Measurements from ENCODE around the gene EXD3. TPM values are rescaled to one million over a fixed set of nuclear protein-coding genes. Genes with fewer than 3 reads are reported as not detected.

Gene EXD3
- total and polyA plus RNA-seq, 9 of the 15 experiments (the other 6 are each of a cell fraction or from before 2014, with no cell fraction given): 0.29 to 12.5 (median 3.9) TPM

GRCh38 chr9:137280474-137281344 is 142.3 kb downstream of the EXD3 start:
- peaks cover 16 to 62% of the 10 kb centered on the region in 2 experiments for H3K4me1 ChIP-seq (replicated peaks in 1 of 2; ENCODE audit: control insufficient read depth in 2 of 2, insufficient read depth in 2 of 2, low read length in 2 of 2)
- BruUV-seq (replicated peaks): no TSS peak

More at GRCh38 chr9:137280474-137281344, 142.3 kb downstream of the EXD3 start:
- ATAC-seq: no peak
- no peaks in the 10 kb centered on the region for H4K20me1 ChIP-seq (replicated peaks; ENCODE audit: control insufficient read depth, insufficient read depth, low read length)
- in situ Hi-C loops (cut with MboI) (no loop called here), intact Hi-C loops (cut with micrococcal nuclease) (no loop called here)
- H3K4me3 ChIP-seq: no peak overlapping the region
- no peak for FAIRE-seq
- peaks cover 44% of the 10 kb centered on the region; the same call in 1 of the 3 replicates for H3K36me3 ChIP-seq (ENCODE audit: control insufficient read depth, insufficient read depth, low read length)
- H3K4me2 ChIP-seq (ENCODE audit: insufficient read depth, low read length): no peak overlapping the region
- TF ChIP-seq EZH2 (IDR thresholded peaks at IDR 0.05; ENCODE audit: borderline replicate concordance, low read depth, low read length) (no peak), ATF2 (CRISPR knock-in tag; IDR thresholded peaks at IDR 0.05) (no peak), E2F3 (CRISPR knock-in tag; IDR thresholded peaks at IDR 0.05) (no peak), GTF3C2 (IDR thresholded peaks at IDR 0.05; ENCODE audit: borderline replicate concordance, extremely low read depth, insufficient read length) (no peak), PCBP1 (IDR thresholded peaks at IDR 0.05; ENCODE audit: low read depth, low read length, poor library complexity, severe bottlenecking) (peak; percentile 21), ZBTB9 (CRISPR knock-in tag; IDR thresholded peaks at IDR 0.05) (no peak), FIP1L1 (IDR thresholded peaks at IDR 0.05; ENCODE audit: low read depth, low read length, poor library complexity, severe bottlenecking) (peak; percentile 25), ZNF586 (CRISPR knock-in tag; conservative IDR thresholded peaks at IDR 0.05) (no peak), HBP1 (CRISPR knock-in tag; IDR thresholded peaks at IDR 0.05) (no peak), NRF1 (conservative IDR thresholded peaks at IDR 0.05 in 1 of 2, IDR thresholded peaks at IDR 0.05 in 1 of 2) (no peak), RBM22 (IDR thresholded peaks at IDR 0.05; ENCODE audit: low read depth, low read length, poor library complexity, severe bottlenecking) (peak; percentile 47), POLR2G (IDR thresholded peaks at IDR 0.05; ENCODE audit: low read depth, low read length) (no peak)
- no peak overlapping the region for H2AFZ ChIP-seq (ENCODE audit: low read depth, low read length)
- peak overlapping the region in 1 of 2 experiments; percentile 58; a peak in 1 of 4 replicates for H3K9ac ChIP-seq (ENCODE audit: insufficient read depth in 1 of 2, low read depth in 2 of 2, low read length in 2 of 2)
- WGBS (ENCODE audit: insufficient coverage, low coverage, missing lambda C conversion rate): over 99% methylated on average over 21 of the region's 85 CpGs
- no peaks in the 10 kb centered on the region for H3K9me1 ChIP-seq (ENCODE audit: control insufficient read depth, insufficient read depth, low read length)
- ChIA-PET POLR2A (no interaction called here), CTCF (ENCODE audit: low intra/inter-chr PET ratio) (no interaction called here)
- no peak for DNase-seq (ENCODE audit: extremely low read depth in 1 of 4, low spot score in 3 of 4)
- H3K27me3 ChIP-seq (ENCODE audit: control insufficient read depth in 2 of 2, insufficient read depth in 2 of 2, low read length in 2 of 2): no peaks in the 10 kb centered on the region
- H3K9me3 ChIP-seq (replicated peaks; ENCODE audit: control insufficient read depth, insufficient read depth, low read depth, low read length): no peaks in the 10 kb centered on the region
- H3K79me2 ChIP-seq (ENCODE audit: control insufficient read depth, insufficient read depth, low read length): peaks cover 37% of the 10 kb centered on the region
- no peak overlapping the region for H3K27ac ChIP-seq (ENCODE audit: extremely low read depth, low read depth, low read length)
